ENCODE measurements around the gene LMO2. TPM values are rescaled to one million over a fixed set of nuclear protein-coding genes. Genes with fewer than 3 reads are reported as not detected.
"Not testable (repeated sequence)": the region's sequence is repeated elsewhere in the genome, so short reads cannot be mapped to it uniquely, and the experiment has no call there.

LMO2 gene
- 10 to 100 TPM in 2 of 3 donors, 1 to 10 TPM in 1; 4.6 to 44.0 (median 21.5) TPM for polyA plus RNA-seq

DNA sequence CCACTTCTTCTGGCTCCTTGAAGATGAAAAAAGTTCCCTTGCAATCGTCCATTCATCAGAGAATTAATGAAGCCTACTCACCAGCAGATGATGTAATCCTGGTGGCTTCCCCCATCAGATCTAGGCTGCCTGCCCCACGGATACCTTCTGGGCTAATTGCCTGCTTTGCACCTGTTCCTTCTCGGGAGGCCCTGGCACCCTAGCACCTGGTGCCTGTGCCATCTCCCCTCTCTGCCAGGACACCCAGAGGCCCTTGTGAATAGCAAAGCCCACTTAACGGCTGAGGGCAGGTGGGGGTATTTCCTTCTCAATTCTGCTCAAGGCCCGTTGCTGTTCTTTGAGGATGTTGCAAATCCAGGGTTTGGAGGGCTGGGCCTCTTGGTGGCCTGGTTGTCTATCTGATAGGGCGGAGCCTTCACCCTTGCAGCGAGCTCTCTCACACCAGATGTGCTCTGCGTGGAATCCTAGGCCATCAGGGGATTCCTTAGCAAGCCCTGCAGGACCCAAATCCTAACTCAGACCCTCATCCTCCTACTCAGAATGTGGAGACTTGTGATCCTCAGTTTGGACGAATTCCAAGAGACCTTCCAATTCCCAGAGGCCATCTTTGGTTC lies at the start of gene LMO2:
LMO2 (minus strand) TSS at position 363 of the 614 bp plus-strand sequence. CDS start 22,360 bp downstream, outside the sequence.
- WGBS, 3 donors: 52 to 71% (median 57%) methylated on average over 9 of the region's 9 CpGs
- no peak within 1 kb of the TSS for H3K27ac ChIP-seq (ENCODE audit: low read depth, low read length)

DNA sequence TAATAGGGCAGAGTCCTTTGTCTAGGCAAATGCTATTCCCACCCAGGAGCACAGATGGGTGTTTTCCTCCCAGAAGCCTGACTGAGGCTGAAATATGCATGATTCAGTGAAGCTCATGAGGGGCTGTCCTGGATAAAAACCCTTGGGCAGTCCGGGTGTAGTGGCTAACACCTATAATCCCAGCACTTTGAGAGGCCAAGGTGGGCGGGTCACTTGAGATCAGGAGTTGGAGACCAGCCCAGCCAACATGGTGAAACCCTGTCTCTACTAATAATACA lies 48.6 kb upstream of the LMO2 start:
- WGBS, 3 donors: 64 to 84% (median 72%) methylated on average over 2 of the region's 2 CpGs
- no peak overlapping the region for H3K27ac ChIP-seq (ENCODE audit: low read depth, low read length)

DNA sequence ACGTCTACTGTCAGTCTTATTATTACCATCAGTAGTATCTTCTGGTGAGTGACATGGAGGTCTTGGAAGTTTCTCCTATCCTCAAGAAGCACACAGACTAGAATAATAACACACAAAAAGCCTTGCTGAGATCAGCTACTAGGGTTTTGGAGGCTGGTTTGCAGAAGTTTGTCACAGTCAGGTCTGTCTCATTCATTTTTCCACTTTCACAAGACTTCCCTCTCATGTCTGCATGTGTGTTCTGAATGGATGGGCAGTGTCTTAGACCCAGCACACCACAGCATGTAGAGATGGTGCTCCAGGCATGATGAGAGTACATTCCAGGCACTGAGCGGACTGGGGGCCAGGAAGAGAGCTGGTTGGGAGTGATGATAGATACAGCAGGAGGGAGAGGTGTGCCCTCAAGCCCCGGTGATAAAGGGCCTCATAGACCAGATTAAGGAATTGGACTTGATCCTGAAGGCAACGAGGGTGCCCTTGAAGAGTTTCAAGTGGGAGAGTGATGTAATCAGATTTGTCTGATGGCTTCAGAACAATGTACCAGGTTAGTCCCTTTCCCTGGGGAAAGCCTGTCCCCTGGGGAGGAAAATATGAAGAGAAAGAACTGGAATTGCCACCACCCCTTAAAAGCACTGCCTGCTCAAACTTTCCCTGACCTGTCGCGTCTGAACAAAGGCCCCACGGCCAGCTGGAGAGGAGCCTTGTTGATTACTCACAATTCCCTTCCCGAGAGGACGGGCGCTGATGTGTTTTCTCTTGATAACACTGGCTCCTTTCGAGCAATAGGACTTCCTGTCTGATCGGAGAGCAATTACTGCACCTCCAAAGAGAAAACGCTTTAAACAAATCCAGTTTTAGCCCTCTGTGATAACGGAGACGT lies 45.1 kb upstream of the LMO2 start:
- 17 to 31% (median 22%) methylated on average over 15 of the region's 15 CpGs for WGBS, 3 donors
- no peak overlapping the region for H3K27ac ChIP-seq (ENCODE audit: low read depth, low read length)

DNA sequence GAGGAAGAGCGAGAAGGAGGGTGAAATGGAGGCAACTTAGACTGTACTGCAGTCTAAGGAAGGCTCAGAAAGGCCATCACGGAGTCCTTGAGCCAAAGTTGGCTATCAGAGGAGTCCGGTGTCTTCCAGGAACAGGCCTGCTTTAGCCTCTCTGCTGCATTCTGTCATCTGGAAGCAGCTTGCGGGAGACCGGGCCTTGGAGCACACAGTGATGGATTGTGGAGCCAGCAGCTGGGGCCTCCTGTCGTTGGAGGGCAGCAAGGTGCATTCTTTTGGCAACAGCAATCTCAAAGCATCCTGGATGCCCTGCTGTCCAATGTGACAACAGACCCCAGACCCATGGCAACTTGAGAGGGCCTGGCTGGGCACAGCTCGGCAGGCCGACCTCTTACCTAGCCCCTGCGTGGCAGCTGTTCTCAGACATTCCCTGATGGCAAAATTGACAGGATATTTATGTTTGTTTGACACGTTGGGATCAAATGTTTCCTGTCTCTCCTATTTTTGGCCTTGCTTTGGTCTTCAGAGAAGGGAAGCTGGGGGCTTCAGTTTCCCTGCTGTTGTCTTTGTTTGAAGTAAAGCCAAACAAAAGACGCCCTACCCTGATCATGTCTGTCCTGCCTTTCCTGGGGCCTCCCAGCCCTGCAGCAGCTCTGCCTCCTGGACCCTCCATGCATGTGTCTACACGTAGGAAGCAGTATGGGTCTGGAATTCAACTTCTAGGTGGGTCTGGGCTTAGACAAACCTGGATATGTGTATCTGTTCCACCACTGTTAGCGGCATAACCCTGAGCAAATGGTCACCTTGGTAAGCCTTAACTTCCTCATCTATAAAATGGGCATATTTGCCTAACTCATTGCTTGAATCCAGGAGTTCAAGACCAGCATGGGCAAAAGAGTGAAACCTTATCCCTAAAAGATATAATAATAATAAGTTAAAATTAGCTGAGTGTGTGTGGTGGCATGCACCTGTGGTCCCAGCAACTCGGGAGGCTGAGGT lies 43.9 kb upstream of the LMO2 start:
- 73 to 82% (median 77%) methylated on average over 14 of the region's 14 CpGs for WGBS, 3 donors
- no peak overlapping the region for H3K27ac ChIP-seq (ENCODE audit: low read depth, low read length)

DNA sequence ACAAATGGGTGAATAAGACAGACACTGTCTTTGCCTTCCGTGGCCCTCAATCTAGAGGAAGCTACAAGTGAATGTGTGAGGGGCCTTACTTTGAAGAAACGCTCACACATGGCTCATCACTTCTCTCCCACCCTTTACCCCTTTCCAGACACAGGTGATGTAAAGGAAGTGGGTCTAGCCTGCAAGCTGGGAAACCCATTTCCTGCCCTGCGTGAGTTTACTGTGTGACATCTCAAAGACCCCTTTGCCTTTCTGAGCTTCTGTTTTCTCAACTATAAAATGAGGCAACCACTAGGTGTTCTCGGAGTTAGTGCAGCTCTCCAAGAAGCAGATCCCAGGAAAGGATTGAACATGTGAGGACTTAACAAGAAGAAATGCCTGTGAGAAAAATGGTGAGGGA lies 43.1 kb upstream of the LMO2 start:
- no peak overlapping the region for H3K27ac ChIP-seq (ENCODE audit: low read depth, low read length)
- WGBS, 3 donors: 71 to 86% (median 73%) methylated on average over 4 of the region's 4 CpGs

DNA sequence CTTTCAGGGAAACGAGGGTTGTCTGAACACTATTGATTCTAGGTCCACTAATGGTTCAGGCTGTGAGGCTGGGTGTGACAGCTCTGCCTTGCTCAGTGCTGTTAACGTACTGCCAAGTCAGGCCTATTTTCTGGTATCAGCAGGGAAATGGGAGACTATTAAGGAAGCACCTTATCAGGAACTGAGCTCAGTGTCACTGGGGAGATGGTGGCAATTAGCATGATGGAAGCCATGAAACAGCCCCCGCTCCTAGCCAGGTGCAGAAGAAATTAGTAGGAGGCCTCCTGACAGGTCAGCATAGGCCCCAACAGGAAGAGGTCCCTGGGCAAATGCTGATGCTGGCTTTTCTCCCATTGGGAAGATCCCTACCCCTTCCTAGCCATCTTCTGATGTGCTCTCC lies 42.6 kb upstream of the LMO2 start:
- WGBS, 3 donors: 57 to 72% (median 64%) methylated on average over 3 of the region's 3 CpGs
- no peak overlapping the region for H3K27ac ChIP-seq (ENCODE audit: low read depth, low read length)

DNA sequence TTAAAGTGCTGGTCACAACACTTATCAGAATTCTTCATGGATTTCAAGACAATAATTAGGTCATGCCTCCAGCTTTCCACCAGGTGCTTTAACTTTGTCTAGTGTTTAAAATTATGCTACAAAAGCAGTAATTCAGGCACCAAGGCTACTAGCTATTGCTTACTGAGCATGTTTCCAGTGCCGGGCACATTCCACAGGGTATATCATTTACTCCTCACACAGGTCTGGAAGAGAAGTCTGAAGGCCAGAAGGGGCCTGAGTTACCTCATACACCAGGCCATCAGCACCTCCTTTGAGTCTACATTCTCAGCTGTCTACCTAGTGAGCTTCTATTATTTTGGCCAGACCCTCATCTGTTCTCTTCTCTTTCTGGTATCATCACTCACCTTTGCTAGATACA lies 41.7 kb upstream of the LMO2 start:
- H3K27ac ChIP-seq (ENCODE audit: low read depth, low read length): no peak overlapping the region
- 59 to 96% (median 94%) methylated on average over 1 of the region's 1 CpG for WGBS, 3 donors

DNA sequence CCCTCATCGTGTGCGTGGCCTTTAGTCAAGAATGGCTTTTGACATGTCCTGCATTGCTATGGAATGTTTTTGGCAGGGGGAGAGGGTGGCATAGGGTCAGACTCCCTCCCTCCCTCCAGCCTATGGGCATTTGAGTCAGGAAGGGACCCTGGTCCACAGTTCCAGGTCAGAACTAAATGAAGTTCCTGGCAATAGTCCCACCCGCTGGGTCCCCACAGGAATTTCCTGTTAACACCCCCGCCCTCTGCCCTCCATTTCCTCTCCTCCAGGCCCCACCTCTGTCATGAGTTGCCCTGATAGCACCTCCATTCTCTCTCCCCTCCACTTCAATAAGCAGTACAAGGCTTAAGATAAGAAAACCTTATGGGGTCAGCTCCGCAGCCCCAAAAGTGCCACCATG lies 40.8 kb upstream of the LMO2 start:
- H3K27ac ChIP-seq (ENCODE audit: low read depth, low read length): no peak overlapping the region

DNA sequence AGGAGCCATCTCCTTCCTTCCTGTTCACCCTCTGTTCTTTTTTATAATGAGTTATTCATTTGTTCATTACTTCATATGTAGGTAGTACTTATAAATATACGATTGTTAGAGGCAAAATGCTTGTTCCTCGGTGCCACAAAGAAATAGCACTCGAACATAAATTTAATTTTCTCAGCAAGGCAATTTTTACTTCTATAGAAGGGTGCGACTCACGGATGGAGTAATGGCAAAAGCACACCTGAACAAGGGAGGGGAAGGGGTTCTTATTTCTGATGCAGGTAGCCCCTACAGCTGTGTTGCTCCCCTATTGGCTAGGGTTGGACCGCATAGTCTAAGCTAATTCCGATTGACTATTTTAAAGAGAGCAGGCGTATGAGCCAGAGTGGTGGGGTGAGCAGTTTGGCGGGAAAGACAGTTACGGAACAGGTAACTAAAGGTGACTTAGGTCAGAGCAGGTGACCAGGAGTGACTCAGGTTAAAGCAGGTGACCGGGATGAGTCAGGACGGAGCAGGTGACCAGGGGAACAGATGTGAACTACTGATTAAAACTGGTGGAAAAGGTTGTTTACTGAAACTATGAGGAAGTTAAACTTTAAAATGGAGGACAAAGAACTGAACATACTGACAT lies 40.0 kb upstream of the LMO2 start:
- H3K27ac ChIP-seq (ENCODE audit: low read depth, low read length): not testable (repeated sequence)
- 90 to 92% (median 92%) methylated on average over 12 of the region's 12 CpGs for WGBS, 3 donors

More for the DNA sequence above, 40.8 kb upstream of the LMO2 start:
- 53 to 87% (median 59%) methylated on average over 5 of the region's 5 CpGs for WGBS, 3 donors

DNA sequence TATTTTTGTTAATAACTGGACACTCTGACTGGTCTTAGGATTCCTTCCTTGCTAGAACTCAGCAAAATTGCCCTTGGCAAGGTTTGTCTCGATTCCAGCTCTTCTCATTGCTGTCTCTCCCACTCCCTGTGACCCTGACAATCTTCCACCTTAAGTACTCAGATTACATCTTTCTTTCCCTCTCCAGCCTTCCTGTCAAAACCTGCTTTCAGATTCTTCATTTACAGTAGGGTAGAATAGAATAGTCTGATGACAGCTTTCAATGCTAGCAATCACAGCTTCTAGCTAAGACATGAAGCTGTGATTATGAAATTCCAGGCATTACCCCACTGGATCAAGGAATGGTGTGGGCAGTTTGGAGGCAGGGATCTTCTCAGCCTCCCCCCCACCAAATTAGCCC lies 39.2 kb upstream of the LMO2 start:
- no peak overlapping the region for H3K27ac ChIP-seq (ENCODE audit: low read depth, low read length)
- 50 to 77% (median 54%) methylated on average over 1 of the region's 1 CpG for WGBS, 3 donors

DNA sequence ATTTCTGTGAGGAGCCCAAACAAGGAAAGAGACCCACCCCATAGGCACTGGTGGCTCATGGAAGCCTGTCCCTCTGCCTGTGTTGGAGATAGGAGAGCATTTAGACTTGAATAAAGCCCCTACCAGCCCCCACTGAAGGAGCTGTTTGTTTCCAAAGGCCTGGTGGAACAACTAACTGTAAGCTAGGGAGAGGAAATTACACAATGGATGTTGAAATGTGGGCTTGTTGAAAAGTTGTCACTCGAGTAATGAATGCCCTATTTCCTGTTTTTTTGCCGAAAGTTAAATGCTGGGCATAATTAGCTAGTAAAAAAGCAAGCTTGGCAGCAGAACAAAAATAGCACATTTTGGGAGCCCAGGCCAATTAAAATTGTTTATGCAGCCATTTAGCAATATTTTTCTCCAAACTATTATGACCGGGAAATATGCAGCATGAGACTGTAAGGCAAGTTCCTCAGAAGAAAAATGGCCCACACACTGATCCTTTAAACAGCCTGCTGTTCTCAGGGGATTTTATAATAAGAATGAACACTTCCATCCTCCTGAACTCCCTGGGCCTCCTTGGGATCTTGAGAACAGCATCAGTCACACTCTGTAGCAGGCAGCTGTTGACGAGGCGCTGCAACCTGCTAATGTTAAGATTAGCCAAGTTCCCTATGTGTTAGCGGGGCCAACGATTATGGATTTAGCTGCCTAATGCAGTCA lies 38.6 kb upstream of the LMO2 start:
- 15 to 44% (median 20%) methylated on average over 7 of the region's 7 CpGs for WGBS, 3 donors
- H3K27ac ChIP-seq (ENCODE audit: low read depth, low read length): no peak overlapping the region

DNA sequence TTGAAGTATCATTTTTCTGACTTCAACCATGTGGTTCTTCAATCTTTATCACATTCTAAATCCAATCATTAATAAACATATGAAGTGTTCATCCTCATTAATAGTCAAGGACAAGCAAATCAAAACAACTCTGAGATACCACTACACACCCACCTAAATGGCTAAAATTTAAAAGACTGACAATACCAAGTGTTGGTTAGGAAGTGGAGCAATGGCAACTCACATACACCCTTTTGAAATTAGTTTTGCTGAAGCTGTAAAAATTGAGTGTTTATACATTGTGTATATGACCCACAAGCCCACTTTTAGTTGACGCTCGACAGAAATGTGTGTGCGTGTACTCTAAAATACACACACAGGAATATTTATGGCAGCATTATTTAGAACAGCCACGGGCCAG lies 36.7 kb upstream of the LMO2 start:
- WGBS, 3 donors: 87 to 95% (median 94%) methylated on average over 4 of the region's 4 CpGs
- no peak overlapping the region for H3K27ac ChIP-seq (ENCODE audit: low read depth, low read length)

DNA sequence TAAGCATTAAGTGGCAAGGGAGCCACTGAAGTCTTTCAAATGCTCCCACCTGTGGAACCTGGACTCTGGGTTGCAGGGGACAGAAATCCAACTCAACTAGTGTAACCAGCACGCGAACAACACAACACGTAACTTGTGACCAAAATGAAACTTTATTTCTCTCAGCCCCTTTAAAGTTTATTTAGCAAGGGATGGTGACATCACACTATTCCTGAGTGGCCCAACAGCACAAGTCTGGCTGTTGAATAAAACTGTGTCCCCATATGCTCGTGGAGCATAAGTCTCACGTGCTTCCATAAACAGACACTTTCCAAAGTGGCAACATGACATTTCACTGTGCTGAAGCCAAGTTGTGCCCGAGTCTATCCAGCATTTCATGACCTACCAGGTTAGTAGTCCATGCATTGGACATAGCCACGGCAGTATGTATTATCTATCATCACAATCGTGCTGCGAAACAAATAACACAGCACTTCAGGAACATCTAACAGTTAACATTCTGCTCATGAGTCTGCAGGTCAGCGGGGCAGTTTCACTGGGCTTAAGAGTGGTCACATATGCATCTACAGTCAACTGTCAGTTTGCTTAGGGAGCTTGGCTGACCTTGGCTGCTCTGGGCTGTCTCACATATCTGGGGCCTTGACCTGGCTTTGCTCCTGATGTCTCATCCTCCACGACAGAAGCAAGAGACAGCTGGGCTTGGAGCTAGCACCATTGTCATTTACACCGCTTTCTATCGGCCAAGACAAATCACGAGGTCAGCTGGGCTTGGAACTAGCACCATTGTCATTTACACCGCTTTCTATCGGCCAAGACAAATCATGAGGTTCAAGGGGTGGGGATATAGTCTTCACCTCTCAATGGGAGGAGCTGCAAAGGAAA lies 35.0 kb upstream of the LMO2 start:
- no peak overlapping the region for H3K27ac ChIP-seq (ENCODE audit: low read depth, low read length)
- 74 to 80% (median 79%) methylated on average over 16 of the region's 16 CpGs for WGBS, 3 donors

DNA sequence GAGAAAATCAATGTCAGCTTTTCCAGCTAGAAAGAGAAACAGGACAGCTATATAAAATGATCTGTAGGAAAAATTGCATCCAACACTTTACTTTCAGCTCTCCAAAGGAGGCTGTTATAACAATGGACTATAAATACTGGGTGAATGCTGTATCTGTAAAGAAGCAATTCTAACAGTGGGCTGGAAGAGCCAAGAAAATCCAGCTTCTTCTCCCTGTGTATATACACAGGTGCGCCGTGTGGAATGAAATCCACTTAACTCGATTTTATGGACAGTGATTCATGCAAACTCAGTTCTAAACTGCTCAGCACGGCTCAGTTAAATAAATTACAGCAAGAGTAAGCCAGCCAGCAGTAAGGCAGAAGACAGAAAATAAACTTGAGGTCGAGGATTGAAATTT lies 32.5 kb upstream of the LMO2 start:
- no peak overlapping the region for H3K27ac ChIP-seq (ENCODE audit: low read depth, low read length)
- WGBS, 3 donors: 66 to 87% (median 83%) methylated on average over 5 of the region's 5 CpGs

DNA sequence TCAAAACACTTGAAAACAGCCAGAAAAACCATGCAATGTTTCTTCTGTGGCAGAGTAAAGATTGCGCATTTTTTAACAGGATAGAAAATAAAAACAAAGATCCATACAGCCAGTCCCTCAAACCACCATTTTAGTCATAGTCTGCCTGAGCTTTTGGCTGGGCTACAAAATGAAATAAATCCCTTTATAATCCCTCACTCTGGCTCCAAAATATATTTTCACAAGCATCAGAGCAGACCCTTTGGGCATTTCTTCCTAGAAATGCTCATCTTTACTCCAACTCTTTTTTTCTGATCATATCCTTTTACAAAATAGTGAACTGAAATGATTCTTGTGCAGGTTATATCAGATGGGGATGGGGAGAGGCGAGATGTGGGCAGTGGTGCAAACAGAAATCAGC lies 31.8 kb upstream of the LMO2 start:
- WGBS, 3 donors: 85 to 91% (median 88%) methylated on average over 2 of the region's 2 CpGs
- H3K27ac ChIP-seq (ENCODE audit: low read depth, low read length): no peak overlapping the region

DNA sequence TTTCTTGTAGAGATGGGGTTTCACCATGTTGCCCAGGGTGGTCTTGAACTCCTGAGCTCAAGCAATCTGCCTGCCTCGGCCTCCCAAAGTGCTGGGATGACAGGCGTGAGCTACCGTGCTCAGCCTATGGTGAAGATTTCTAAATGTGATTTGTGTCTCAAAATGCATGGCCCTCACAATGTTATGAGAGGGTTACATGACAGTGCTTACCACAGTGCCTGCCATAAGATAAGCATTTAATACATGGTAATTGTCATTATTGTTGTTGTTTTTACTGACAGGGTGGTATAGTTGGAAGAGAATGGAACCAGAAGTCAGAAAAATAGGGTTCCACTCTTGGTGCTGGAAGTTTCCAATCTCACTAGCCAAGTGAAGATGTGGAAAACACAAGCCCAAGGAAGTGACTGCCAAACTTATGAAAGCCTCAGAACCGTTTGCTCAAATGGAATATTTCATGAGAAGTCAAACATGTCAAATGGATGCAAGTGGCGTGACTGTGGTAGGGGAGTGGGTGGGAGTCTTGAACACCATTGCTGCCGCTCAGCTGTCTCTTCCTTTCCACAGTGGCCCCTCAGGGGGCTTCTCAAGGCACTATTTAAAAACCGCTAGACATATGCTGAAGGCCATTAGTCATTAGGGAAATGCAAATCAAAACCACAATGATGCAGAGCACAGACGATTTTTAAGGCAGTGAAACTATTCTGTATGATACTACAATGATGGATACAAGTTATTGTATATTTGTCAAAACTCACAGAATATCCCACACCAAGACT lies 29.1 kb upstream of the LMO2 start:
- H3K27ac ChIP-seq (ENCODE audit: low read depth, low read length): no peak overlapping the region
- 66 to 70% (median 67%) methylated on average over 8 of the region's 8 CpGs for WGBS, 3 donors
